ENCODE measurements around the gene CCDC86. TPM values are rescaled to one million over a fixed set of nuclear protein-coding genes. Genes with fewer than 3 reads are reported as not detected.

The CCDC86 gene
- total RNA-seq, 1 experiment from 2014 or later: 53.5 TPM

- H3K27me3 Mint-ChIP-seq (ENCODE audit: low read depth): peaks cover 9% of the 10 kb centered on the region; the same call in 1 of the 2 replicates
- H3K27ac Mint-ChIP-seq: no peak overlapping the region
- peaks cover 13% of the 10 kb centered on the region for H3K36me3 Mint-ChIP-seq
- ChIA-PET CTCF (interaction anchor here (1.1 to 1.4 kb wide), 2 partner anchors 38 to 58 kb away, joined by 3 to 4 read pairs; partner anchors contain the start of gene MS4A15), POLR2A (no interaction called here)
- DNase-seq (ENCODE audit: low spot score): no peak
- TF ChIP-seq ERG (CRISPR knock-in tag; IDR thresholded peaks at IDR 0.05) (no peak), ZNF281 (CRISPR knock-in tag; IDR thresholded peaks at IDR 0.05) (no peak), HMGA2 (CRISPR knock-in tag; IDR thresholded peaks at IDR 0.05) (no peak), NFYB (CRISPR knock-in tag; conservative IDR thresholded peaks at IDR 0.05; ENCODE audit: low read depth) (no peak), ZNF263 (CRISPR knock-in tag; IDR thresholded peaks at IDR 0.05; ENCODE audit: low read depth) (no peak), NFE2L1 (CRISPR knock-in tag; IDR thresholded peaks at IDR 0.05) (no peak), NR2C2 (CRISPR knock-in tag; IDR thresholded peaks at IDR 0.05) (no peak), MLX (CRISPR knock-in tag; IDR thresholded peaks at IDR 0.05) (no peak), JUN (CRISPR knock-in tag; IDR thresholded peaks at IDR 0.05) (no peak), ATF3 (CRISPR knock-in tag; conservative IDR thresholded peaks at IDR 0.05) (no peak), ZNF138 (CRISPR knock-in tag; conservative IDR thresholded peaks at IDR 0.05) (no peak), FOXP1 (CRISPR knock-in tag; IDR thresholded peaks at IDR 0.05; ENCODE audit: borderline replicate concordance) (no peak), ZNF396 (CRISPR knock-in tag; IDR thresholded peaks at IDR 0.05; ENCODE audit: borderline replicate concordance) (no peak), PREB (CRISPR knock-in tag; IDR thresholded peaks at IDR 0.05; ENCODE audit: borderline replicate concordance) (no peak), PRRX2 (CRISPR knock-in tag; IDR thresholded peaks at IDR 0.05) (no peak), FOXJ3 (CRISPR knock-in tag; IDR thresholded peaks at IDR 0.05; ENCODE audit: borderline replicate concordance) (no peak), ZNF532 (CRISPR knock-in tag; IDR thresholded peaks at IDR 0.05; ENCODE audit: borderline replicate concordance) (no peak)
- ATAC-seq: no peak
- H3K4me1 Mint-ChIP-seq: no peaks in the 10 kb centered on the region
- H3K4me3 Mint-ChIP-seq: no peak overlapping the region
- peaks cover 26% of the 10 kb centered on the region for H3K9me3 Mint-ChIP-seq
Measured at GRCh38 chr11:60814112-60814511, 27.8 kb upstream of the CCDC86 start.
